Measurements from ENCODE around the gene TUT4.

DNA sequence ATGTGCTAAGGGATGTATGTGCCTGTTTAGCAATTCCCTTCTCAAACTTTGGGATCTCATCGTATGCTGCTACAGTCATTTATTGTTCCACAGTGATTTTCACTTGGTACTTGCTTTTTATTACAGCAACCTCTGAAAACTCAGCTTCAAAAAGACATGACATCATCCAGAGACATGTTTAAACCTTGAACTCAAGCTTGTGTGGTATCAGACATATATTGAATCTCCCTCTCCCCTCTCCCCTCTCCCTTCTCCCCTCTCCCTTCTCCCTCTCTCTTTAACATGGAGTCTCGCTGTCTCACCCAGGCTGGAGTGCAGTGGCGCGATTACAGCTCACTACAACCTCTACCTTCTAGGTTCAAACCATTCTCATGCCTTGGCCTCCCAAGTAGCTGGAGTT lies 19.5 kb upstream of the TUT4 start:
- TF ChIP-seq POLR2A (IDR thresholded peaks at IDR 0.05) (no peak), POLR2AphosphoS5 (IDR thresholded peaks at IDR 0.05) (no peak), EP300 (IDR thresholded peaks at IDR 0.05) (no peak)
- TF ChIP-seq, protein P1, sequence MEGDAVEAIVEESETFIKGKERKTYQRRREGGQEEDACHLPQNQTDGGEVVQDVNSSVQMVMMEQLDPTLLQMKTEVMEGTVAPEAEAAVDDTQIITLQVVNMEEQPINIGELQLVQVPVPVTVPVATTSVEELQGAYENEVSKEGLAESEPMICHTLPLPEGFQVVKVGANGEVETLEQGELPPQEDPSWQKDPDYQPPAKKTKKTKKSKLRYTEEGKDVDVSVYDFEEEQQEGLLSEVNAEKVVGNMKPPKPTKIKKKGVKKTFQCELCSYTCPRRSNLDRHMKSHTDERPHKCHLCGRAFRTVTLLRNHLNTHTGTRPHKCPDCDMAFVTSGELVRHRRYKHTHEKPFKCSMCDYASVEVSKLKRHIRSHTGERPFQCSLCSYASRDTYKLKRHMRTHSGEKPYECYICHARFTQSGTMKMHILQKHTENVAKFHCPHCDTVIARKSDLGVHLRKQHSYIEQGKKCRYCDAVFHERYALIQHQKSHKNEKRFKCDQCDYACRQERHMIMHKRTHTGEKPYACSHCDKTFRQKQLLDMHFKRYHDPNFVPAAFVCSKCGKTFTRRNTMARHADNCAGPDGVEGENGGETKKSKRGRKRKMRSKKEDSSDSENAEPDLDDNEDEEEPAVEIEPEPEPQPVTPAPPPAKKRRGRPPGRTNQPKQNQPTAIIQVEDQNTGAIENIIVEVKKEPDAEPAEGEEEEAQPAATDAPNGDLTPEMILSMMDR (IDR thresholded peaks at IDR 0.05): no peak
